IPS-18a (cell line): ENCODE results near the gene PTP4A1.
A peak's percentile ranks its signal among the peaks of the same experiment; 100 is the strongest.

ENCODE experiments used
- H3K27ac ChIP-seq: one replicate; pipeline ENCODE4 v1.5.1; 2013; ENCODE audit warnings: low read length
- H3K27me3 ChIP-seq: one replicate; pipeline ENCODE4 v1.6.1; 2013; ENCODE audit warnings: mild to moderate bottlenecking, low read length; ENCODE audit not compliant: control insufficient read depth, insufficient read depth
- H3K36me3 ChIP-seq: one replicate; pipeline ENCODE4 v1.6.1; 2013; ENCODE audit warnings: low read depth, low read length; ENCODE audit not compliant: control insufficient read depth
- H3K4me1 ChIP-seq: one replicate; pipeline ENCODE4 v1.6.1; 2013; ENCODE audit warnings: low read depth, low read length; ENCODE audit not compliant: control insufficient read depth
- H3K4me3 ChIP-seq: one replicate; pipeline ENCODE4 v1.5.1; 2013; ENCODE audit warnings: low read length
- H3K9ac ChIP-seq: one replicate; pipeline ENCODE4 v1.6.1; 2013; ENCODE audit warnings: mild to moderate bottlenecking, low read length, moderate library complexity
- H3K9me3 ChIP-seq: one replicate; pipeline ENCODE4 v1.6.1; 2013; ENCODE audit warnings: low read depth, low read length; ENCODE audit not compliant: control insufficient read depth

PTP4A1 gene

DNA sequence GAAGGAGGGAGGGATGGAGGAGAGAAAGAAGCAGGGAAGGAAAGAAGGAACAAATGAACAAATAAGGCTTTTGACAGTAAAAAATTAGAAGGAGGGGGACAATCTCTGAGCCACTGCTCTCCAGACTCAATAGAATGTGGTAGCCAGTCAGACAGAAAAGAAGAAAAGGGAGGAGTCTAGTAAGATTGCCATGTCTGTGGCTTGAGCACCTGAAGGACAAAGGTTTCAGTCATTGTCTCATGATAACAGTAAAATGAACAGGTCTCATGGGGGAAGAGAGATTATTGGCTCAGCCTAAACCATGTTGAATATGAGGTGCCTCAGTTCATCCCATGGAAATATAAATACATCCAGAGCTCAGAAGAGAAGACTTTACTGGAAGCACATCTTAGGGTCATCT lies 14.0 kb upstream of the PTP4A1 start:
- no peaks in the 10 kb centered on the region for H3K36me3 ChIP-seq

DNA sequence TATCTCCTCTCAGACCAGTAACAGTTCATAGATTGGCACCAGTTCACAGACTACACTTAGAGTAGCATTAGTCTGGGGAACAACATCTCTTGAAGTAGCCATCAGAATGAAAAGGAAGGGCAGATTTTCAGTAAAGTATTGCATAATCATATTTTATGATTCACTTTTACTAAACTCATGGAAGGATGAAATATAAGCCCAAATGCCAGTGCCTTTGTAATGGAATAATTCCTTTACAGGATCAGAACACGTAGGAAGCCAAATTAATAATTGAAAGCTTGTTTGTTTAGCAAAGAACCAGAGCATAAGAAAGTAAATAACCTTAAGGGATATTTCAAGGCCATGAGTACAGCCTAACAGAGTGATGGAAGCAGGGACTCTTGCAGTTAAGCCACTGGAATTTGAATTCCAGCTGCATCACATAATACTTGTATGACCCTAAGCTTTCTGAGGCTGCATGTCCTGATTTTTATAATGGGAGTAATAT lies 11.4 kb upstream of the PTP4A1 start:
- Histone ChIP-seq H3K4me1 (no peaks in the 10 kb centered on the region), H3K27ac (no peak overlapping the region), H3K36me3 (no peaks in the 10 kb centered on the region), H3K27me3 (no peaks in the 10 kb centered on the region), H3K9ac (no peak overlapping the region), H3K9me3 (no peaks in the 10 kb centered on the region), H3K4me3 (no peak overlapping the region)

More for the DNA sequence above, 14.0 kb upstream of the PTP4A1 start:
- Histone ChIP-seq H3K27ac (no peak overlapping the region), H3K27me3 (no peaks in the 10 kb centered on the region), H3K4me1 (no peaks in the 10 kb centered on the region), H3K9me3 (no peaks in the 10 kb centered on the region), H3K9ac (no peak overlapping the region), H3K4me3 (no peak overlapping the region)

DNA sequence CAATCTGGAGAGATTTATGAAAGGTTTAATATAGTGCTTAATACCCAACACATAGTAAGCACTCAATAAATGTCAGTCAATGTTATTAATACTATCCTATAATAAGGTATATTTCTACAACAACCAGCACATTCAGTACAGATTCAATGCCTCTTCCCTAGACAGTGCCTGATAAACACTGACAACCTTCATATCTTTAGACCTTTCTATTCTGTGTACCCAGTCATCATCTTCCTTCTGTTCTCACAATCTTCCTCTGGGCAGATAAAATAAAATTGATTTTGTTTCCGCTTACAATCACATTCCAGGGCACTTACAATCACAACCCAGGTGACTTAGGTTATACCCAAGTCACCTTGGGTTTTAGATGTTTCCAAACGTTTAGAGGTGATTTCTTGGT lies 11.0 kb upstream of the PTP4A1 start:
- H3K4me1 ChIP-seq, result no peaks in the 10 kb centered on the region
- no peak overlapping the region for H3K9ac ChIP-seq
- no peaks in the 10 kb centered on the region for H3K9me3 ChIP-seq
- no peaks in the 10 kb centered on the region for H3K27me3 ChIP-seq
- H3K36me3 ChIP-seq, result no peaks in the 10 kb centered on the region
- no peak overlapping the region for H3K27ac ChIP-seq
- H3K4me3 ChIP-seq, result no peak overlapping the region

DNA sequence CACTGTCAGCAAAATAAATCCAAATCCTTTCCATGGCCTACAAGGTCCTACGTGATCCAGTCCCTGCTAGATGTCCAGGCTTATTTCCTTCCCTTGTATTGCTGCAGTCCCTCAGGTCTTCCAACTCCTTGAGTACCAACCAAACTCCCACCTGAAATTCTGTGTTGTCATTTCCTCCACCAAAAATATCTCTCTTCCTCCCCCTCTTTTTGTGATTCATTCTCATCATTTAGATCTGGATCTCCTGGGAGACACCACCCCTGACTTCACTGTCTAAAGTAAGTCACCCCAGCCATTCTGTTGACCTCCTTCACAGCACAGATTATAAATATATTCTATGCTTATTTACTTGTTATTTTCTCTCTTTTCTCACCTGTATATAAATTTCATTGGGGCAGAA lies 9.0 kb upstream of the PTP4A1 start:
- no peaks in the 10 kb centered on the region for H3K36me3 ChIP-seq
- no peaks in the 10 kb centered on the region for H3K4me1 ChIP-seq
- no peak overlapping the region for H3K27ac ChIP-seq
- no peak overlapping the region for H3K4me3 ChIP-seq
- no peaks in the 10 kb centered on the region for H3K9me3 ChIP-seq
- no peaks in the 10 kb centered on the region for H3K27me3 ChIP-seq
- H3K9ac ChIP-seq, result no peak overlapping the region

DNA sequence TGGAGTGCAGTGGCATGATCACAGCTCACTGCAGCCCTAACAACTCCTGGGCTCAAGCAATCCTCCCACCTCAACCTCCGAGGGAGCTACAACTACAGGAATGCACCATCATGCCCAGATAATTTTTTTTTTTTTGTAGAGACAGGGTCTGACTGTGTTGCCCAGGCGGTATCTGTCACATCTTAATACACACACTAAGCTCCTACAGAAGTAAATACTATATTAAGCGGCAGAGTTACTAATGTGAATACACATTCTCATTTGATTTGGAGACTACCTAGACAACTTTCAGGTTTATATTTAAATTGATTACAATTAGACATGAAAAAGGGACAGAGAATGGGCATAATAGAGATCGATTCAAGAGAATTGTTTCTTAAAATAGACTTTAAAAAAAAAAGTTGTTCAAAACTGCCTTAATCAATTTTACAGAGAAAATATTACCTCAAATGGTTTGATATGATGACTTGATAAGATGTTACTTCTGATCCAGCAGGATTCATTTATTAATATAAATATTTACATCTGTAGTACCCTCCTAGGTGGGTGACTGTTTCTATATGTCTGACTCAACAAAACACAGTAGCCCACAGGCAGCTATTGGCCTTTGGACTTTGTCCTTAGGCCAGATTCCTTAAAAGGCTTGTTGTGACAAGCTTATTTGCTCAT lies 7.1 kb upstream of the PTP4A1 start:
- H3K9ac ChIP-seq, result no peak overlapping the region
- H3K27me3 ChIP-seq, result no peaks in the 10 kb centered on the region
- no peak overlapping the region for H3K27ac ChIP-seq

DNA sequence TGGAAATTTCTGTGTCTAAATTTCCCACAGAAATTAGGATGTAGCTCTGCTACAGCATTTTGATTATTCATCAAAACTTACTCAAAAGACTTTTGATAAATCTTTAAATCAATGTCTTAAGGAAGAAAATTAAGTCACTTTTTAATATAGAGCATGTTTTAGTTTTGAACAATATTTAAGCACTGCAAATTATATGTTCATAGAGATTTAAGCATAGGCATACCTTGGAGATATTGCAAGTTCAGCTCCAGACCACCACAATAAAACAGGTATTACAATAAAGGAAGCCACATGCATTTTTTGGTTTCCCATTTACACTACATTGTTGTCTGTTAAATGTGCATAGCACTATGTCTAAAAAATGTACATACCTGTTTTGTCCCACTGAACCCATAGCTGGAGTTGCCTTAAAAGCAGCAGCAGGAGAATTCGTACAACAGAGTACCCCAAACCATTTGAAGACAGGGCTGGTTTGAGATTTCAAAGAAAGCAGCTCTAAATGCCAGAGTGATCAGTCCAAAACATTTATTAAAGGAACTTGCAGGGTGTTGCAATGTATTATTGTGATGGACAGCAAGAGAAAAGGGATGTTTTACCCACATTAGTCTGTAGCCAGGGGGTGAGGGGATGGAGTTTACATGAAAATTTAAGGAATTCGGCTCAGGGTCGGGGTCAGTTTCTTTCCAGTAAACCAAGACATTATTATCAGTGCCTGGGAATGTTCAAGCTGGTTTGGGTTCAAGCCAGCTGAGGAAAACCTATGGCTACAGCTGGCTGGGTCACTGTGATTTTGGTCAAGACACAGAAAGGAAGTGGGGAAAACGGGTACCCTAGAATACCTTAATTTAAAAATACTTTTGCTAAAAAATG lies 6.3 kb upstream of the PTP4A1 start:
- Histone ChIP-seq H3K9ac (no peak overlapping the region), H3K36me3 (no peaks in the 10 kb centered on the region), H3K27ac (no peak overlapping the region), H3K27me3 (no peaks in the 10 kb centered on the region), H3K4me3 (no peak overlapping the region), H3K9me3 (no peaks in the 10 kb centered on the region), H3K4me1 (peaks cover under 1% of the 10 kb centered on the region)

More for the DNA sequence above, 7.1 kb upstream of the PTP4A1 start:
- no peaks in the 10 kb centered on the region for H3K9me3 ChIP-seq
- no peak overlapping the region for H3K4me3 ChIP-seq
- H3K36me3 ChIP-seq, result no peaks in the 10 kb centered on the region
- H3K4me1 ChIP-seq, result no peaks in the 10 kb centered on the region

DNA sequence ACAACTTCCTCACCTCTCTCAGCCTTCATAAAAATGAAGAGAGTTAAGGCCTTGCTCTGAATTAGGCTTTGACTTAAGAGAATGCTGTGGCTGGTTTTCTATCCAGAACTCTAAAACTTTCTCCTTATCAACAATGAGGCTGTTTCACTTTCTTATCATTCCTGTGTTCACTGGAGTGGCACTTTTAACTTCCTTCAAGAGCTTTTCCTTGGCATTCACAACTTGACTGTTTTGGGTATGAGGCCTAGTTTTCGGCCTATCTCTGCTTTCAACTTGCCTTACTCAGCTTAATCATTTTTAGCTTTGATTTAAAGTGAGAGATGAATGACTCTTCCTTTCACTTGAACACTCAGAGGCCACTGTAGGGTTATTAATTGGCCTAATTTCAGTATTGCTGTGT lies 4.3 kb upstream of the PTP4A1 start:
- peaks cover 5% of the 10 kb centered on the region for H3K4me1 ChIP-seq
- no peak overlapping the region for H3K4me3 ChIP-seq
- H3K9ac ChIP-seq, result no peak overlapping the region
- H3K36me3 ChIP-seq, result no peaks in the 10 kb centered on the region
- H3K27me3 ChIP-seq, result no peaks in the 10 kb centered on the region
- no peak overlapping the region for H3K27ac ChIP-seq
- H3K9me3 ChIP-seq, result no peaks in the 10 kb centered on the region

DNA sequence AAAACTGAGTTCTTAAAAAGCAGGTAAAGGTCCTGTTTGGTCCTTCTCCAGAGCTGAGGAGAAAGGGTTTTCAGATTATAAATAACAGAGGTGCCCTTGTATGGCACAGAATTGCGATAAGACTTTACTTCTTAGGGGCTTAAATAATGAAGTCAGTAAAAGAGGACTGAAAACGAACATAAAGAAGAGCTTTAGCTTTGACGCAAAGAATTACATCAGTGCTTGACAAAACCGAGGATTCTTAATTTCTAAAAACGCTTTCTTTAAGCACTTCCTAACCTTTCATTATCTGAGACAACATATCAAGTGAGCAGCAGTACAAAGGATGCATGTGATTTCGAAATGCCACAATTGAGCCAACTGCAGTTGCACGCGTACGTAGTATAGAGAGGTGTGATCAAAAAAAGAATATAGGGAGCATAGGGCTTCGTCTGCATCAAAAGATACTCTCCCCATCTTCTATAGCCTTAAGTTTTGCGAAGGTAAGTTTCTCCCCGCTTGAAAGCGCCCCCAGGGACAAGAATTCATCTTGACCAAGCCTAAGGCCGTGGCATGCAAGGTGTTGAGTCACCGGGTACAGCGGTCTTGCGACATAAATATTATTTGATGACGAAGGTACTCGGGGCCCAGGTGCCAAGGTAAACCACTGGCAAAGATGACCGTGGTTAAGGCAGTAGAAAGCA lies 778 bp upstream of the PTP4A1 start:
- peaks cover 13% of the 10 kb centered on the region for H3K4me1 ChIP-seq
- H3K27me3 ChIP-seq, result no peaks in the 10 kb centered on the region
- peaks cover 3% of the 10 kb centered on the region for H3K36me3 ChIP-seq
- peak overlapping the region; percentile 88 for H3K9ac ChIP-seq
- H3K9me3 ChIP-seq, result no peaks in the 10 kb centered on the region
- H3K4me3 ChIP-seq, result peak overlapping the region; percentile 90
- H3K27ac ChIP-seq, result peak overlapping the region; percentile 86

DNA sequence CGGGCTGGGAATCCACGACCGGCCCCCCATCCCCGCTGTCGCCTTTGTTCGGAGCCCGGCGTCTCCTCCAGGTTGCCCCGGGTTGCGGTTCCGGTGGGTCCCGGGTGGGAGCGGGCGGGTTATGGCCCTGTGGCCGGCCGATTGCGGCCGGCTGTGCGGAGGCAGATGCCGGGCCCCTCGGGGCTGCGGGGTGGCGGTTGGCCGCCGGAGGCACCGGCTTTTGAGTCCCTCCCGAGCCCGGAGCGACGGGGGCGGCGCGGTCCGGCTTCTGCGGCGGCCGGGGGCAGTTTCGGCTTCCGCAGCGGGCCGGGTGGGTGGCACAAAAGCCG lies 431 bp downstream of the PTP4A1 start:
- H3K9me3 ChIP-seq, result no peaks in the 10 kb centered on the region
- H3K4me1 ChIP-seq, result peaks cover 13% of the 10 kb centered on the region
- peak overlapping the region; percentile 93 for H3K9ac ChIP-seq
- H3K27ac ChIP-seq, result no peak overlapping the region
- H3K4me3 ChIP-seq, result peak overlapping the region; percentile 83
- H3K27me3 ChIP-seq, result no peaks in the 10 kb centered on the region
- H3K36me3 ChIP-seq, result peaks cover 15% of the 10 kb centered on the region

DNA sequence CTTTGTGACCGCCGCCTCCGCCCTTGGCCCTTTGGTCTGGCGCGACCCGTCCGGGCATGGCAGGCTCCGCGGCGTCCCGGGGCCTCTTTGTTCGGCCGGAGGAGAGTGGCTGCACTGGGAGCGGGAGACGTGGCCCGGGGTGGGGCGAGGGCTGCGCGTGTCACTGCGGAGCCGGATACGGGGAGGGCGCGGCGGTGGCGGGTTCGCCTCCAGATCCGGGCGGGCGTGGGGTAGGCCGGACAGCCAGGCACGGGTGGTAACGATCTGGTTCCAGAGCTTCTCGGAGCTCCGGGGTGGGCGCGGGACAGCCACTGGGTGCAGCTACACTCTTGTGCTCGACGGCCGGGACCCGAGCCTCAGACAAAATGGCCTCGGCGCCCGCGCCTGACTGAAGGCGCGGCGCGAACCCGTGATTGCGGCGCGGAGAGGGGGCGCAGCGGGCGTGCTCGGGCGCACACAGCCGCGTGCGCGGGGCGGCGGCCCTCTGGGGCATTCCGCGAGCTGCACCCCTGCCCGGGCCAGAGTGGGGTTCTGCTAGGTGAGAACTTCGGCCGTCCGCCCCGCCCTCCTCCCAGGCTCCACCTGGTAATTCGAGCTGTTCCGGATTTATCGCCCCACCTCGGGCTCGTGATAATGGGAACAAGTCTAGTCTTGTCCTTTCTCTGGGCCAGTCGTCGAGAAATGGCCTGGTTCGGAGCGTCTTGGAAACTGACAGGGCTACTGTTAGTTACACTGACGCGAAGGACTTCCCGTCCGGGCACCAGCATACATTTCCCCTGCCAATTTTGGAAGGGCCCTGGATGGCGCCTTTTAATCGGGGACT lies 1.0 kb downstream of the PTP4A1 start:
- Histone ChIP-seq H3K9me3 (no peaks in the 10 kb centered on the region), H3K27me3 (no peaks in the 10 kb centered on the region), H3K4me1 (peaks cover 13% of the 10 kb centered on the region), H3K4me3 (peak overlapping the region; percentile 83), H3K27ac (peak overlapping the region; percentile 36), H3K9ac (peak overlapping the region; percentile 93), H3K36me3 (peaks cover 21% of the 10 kb centered on the region)
